Ascending aorta (tissue), 2 donors: ENCODE measurements around the gene ZNF239. TPM values are rescaled to one million over a fixed set of nuclear protein-coding genes. Genes with fewer than 3 reads are reported as not detected.
"Not testable (repeated sequence)": the region's sequence is repeated elsewhere in the genome, so short reads cannot be mapped to it uniquely, and the experiment has no call there.

ENCODE experiments used
- DNase-seq, 2 donors: peaks; one replicate each; pipeline ENCODE4 v3.0.0-alpha.2; 2019; ENCODE audit warnings: low spot score in 2 of 2
- H3K27ac ChIP-seq, 2 donors: fragments of 200-600 bp; sonication (generic); one replicate each; pipeline ENCODE4 v1.5.1; 2016 to 2017; ENCODE audit warnings: mild to moderate bottlenecking in 1 of 2
- H3K27me3 ChIP-seq: fragments of 200-600 bp; sonication (generic); one replicate; pipeline ENCODE4 v1.5.1; 2017
- H3K36me3 ChIP-seq, 2 donors: fragments of 200-600 bp; sonication (generic); one replicate each; pipeline ENCODE4 v1.5.1; 2016
- H3K4me1 ChIP-seq, 2 donors: fragments of 200-600 bp; sonication (generic); one replicate each; pipeline ENCODE4 v1.5.1; 2016 to 2017; ENCODE audit warnings: mild to moderate bottlenecking in 1 of 2
- H3K4me3 ChIP-seq, 2 donors: fragments of 200-600 bp; sonication (generic); one replicate each; pipeline ENCODE4 v1.5.1; 2016 to 2017; ENCODE audit warnings: mild to moderate bottlenecking in 1 of 2
- H3K9me3 ChIP-seq, 2 donors: fragments of 200-600 bp; sonication (generic); one replicate each; pipeline ENCODE4 v1.5.1; 2016
- CTCF ChIP-seq, 3 experiments: fragments of 200-600 bp in 2 of 3; fragments of 450-650 bp in 1 of 3; sonication (generic) in 2 of 3; IDR thresholded peaks; one replicate each; pipeline ENCODE4 v1.5.1; 2016 to 2019; ENCODE audit warnings: antibody characterized with exemption in 3 of 3, mild to moderate bottlenecking in 1 of 3, moderate library complexity in 1 of 3
- intact Hi-C: fragments of 100-400 bp; cut with DNase I; formaldehyde crosslinking; loops from one replicate; pipeline ENCODE4 v1.15.1; 2023
- total RNA-seq: library from RNA; depleted of rRNA; stranded (reverse); fragments of >200 nt; gene quantifications from one replicate; pipeline ENCODE4 v1.1.0, GENCODE V29; 2016

Gene ZNF239
- total RNA-seq, 1 donor from 2014 or later = 7.1 TPM

GRCh38 chr10:43610636-43611035, 36.2 kb upstream of the ZNF239 start:
- Histone ChIP-seq H3K9me3 (peaks cover 0 to 19% of the 10 kb centered on the region in 2 donors), H3K36me3 (peaks cover 16 to 50% of the 10 kb centered on the region in 2 donors), H3K4me1 (peaks cover 0 to 10% of the 10 kb centered on the region in 2 donors), H3K27ac (no peak overlapping the region), H3K4me3 (no peak overlapping the region), H3K27me3 (no peaks in the 10 kb centered on the region)
- intact Hi-C loops = no loop called here
- DNase-seq = no peak
- no peak for TF ChIP-seq CTCF (IDR thresholded peaks at IDR 0.05)

GRCh38 chr10:43607199-43607573, 32.8 kb upstream of the ZNF239 start:
- Histone ChIP-seq H3K27ac (no peak overlapping the region), H3K9me3 (no peaks in the 10 kb centered on the region), H3K4me1 (peaks cover 0 to 10% of the 10 kb centered on the region in 2 donors), H3K4me3 (peak overlapping the region; percentile 72 to 97), H3K27me3 (no peaks in the 10 kb centered on the region), H3K36me3 (peaks cover 0 to 25% of the 10 kb centered on the region in 2 donors)
- intact Hi-C loops = loop anchor here (2.0 kb wide), 2 partner anchors 32 to 42 kb away; partner anchors contain the start of genes ZNF239 and ZNF32
- no peak for TF ChIP-seq CTCF (IDR thresholded peaks at IDR 0.05)
- no peak for DNase-seq

- H3K4me1 ChIP-seq = peaks cover 0 to 10% of the 10 kb centered on the region in 2 donors
- no peaks in the 10 kb centered on the region for H3K9me3 ChIP-seq
- peak within 1 kb of the TSS; percentile 41 to 54 for H3K27ac ChIP-seq
- no peaks in the 10 kb centered on the region for H3K27me3 ChIP-seq
- peak in 1 of 3 experiments; percentile 2 for TF ChIP-seq CTCF (IDR thresholded peaks at IDR 0.05)
- peaks cover 0 to 25% of the 10 kb centered on the region in 2 donors for H3K36me3 ChIP-seq
- DNase-seq = peak in 1 of 2 donors; percentile 79
- peak within 1 kb of the TSS; percentile 72 to 97 for H3K4me3 ChIP-seq
- intact Hi-C loops = loop anchor here (2.0 kb wide), 2 partner anchors 32 to 42 kb away; partner anchors contain the start of genes ZNF239 and ZNF32
Measured at GRCh38 chr10:43606323-43607198, 32.1 kb upstream of the ZNF239 start, which contains the start of gene ZNF485. TSS of gene ZNF485 (plus strand) at chr10:43606438. CDS start at chr10:43607051, 613 bp downstream.

DNA sequence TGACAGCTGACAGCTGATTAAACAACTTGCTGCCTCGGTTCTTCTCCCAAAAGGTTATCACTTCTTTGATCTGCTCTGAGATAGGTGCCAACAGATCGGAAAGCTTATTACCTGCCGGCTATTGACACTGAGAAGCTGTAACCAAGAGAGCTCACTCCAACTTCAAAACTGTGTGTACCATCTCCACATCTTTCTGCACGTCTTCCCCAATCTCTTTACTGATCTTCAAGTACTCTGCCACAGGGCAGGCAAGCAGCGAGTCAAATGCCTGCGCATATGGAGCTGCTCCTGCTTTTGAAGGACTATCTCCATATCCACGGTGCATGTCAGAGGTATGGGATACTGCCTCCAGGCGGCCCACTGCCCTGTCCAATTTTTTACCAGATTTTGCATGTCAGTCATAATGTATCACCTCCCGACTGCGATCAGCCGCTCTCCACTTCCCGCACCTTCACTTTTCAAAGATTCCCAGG, 31.5 kb upstream of the ZNF239 start:
- intact Hi-C loops = loop anchor here (2.0 kb wide), 2 partner anchors 31 to 43 kb away; partner anchors contain the start of genes ZNF239 and ZNF32
- peak in 1 of 3 experiments; percentile 4 for TF ChIP-seq CTCF (IDR thresholded peaks at IDR 0.05)
- Histone ChIP-seq H3K9me3 (no peaks in the 10 kb centered on the region), H3K27ac (peak overlapping the region; percentile 41 to 54), H3K4me3 (peak overlapping the region; percentile 72 to 97), H3K4me1 (peaks cover 0 to 10% of the 10 kb centered on the region in 2 donors), H3K36me3 (peaks cover 0 to 18% of the 10 kb centered on the region in 2 donors), H3K27me3 (no peaks in the 10 kb centered on the region)
- DNase-seq = no peak

GRCh38 chr10:43601576-43601975, 27.2 kb upstream of the ZNF239 start:
- not testable (repeated sequence) for H3K9me3 ChIP-seq, H3K36me3 ChIP-seq, H3K27me3 ChIP-seq, H3K4me3 ChIP-seq, H3K4me1 ChIP-seq, H3K27ac ChIP-seq, DNase-seq
- intact Hi-C loops = loop anchor here (2.0 kb wide), 1 partner anchor 43 kb away; no protein-coding TSS in a partner anchor

DNA sequence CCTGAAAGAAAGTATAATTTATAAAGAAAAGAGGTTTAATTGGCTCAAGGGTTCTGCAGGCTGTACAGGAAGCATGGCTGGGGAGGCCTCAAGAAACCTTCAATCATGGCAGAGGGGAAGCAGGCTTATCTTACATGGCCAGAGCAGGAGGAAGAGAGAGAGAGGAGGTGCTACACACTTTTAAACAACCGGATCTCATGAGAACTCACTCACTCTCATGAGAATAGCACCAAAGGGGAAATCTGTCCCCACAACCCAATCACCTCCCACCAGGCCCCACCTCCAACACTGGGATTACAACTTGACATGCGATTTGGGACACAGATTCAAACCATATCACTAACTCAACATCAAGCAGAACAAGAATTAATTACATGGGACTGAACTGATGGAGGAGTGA, 24.9 kb upstream of the ZNF239 start:
- Histone ChIP-seq H3K4me1 (no peaks in the 10 kb centered on the region), H3K9me3 (no peaks in the 10 kb centered on the region), H3K27me3 (no peaks in the 10 kb centered on the region), H3K4me3 (no peak overlapping the region), H3K27ac (no peak overlapping the region), H3K36me3 (no peaks in the 10 kb centered on the region)
- no peak for TF ChIP-seq CTCF (IDR thresholded peaks at IDR 0.05)
- no peak for DNase-seq
- intact Hi-C loops = no loop called here
